ENCODE data around the gene FOXK1.
"Not testable (repeated sequence)": the region's sequence is repeated elsewhere in the genome, so short reads cannot be mapped to it uniquely, and the experiment has no call there.

The FOXK1 gene

DNA sequence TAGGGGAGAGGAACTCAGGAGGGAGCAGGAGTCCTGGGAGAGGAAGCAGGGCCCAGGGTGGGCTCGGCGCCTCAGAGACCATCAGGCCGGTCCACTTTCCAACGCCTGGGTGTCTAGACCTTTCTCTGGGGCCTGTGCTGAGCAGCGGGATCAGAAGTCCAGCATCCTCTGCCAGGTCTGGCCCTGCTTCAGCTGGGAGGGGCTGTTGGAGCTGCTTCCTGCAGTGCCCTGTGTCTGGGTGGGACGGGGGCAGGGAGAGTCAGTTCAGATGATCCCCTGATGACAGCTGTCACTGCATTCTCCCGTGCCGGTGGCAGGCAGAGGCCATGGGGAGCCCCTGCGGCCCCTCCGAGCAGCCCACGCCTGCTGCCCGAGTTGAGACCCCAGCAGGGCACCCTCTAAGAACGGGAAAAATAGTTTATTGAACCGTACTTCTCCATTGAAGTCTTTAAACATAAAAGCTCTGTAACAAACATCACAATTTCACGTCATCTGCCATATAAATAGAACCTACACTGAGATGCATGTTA lies 116.7 kb downstream of the FOXK1 start:
- no peak overlapping the region for H3K4me3 ChIP-seq (ENCODE audit: low read length)
- no peaks in the 10 kb centered on the region for H3K9me3 ChIP-seq (ENCODE audit: insufficient read depth, low read depth, low read length)
- no peak overlapping the region for H3K9ac ChIP-seq (ENCODE audit: low read depth, low read length)
- WGBS = 91% methylated on average over 15 of the region's 15 CpGs
- no peaks in the 10 kb centered on the region for H3K36me3 ChIP-seq (ENCODE audit: insufficient read depth, low read length)
- no peak overlapping the region for H3K27ac ChIP-seq (ENCODE audit: low read depth, low read length)
- H3K27me3 ChIP-seq (ENCODE audit: insufficient read depth, low read length) = no peaks in the 10 kb centered on the region
- H3K4me1 ChIP-seq (ENCODE audit: insufficient read depth, low read length) = no peaks in the 10 kb centered on the region

DNA sequence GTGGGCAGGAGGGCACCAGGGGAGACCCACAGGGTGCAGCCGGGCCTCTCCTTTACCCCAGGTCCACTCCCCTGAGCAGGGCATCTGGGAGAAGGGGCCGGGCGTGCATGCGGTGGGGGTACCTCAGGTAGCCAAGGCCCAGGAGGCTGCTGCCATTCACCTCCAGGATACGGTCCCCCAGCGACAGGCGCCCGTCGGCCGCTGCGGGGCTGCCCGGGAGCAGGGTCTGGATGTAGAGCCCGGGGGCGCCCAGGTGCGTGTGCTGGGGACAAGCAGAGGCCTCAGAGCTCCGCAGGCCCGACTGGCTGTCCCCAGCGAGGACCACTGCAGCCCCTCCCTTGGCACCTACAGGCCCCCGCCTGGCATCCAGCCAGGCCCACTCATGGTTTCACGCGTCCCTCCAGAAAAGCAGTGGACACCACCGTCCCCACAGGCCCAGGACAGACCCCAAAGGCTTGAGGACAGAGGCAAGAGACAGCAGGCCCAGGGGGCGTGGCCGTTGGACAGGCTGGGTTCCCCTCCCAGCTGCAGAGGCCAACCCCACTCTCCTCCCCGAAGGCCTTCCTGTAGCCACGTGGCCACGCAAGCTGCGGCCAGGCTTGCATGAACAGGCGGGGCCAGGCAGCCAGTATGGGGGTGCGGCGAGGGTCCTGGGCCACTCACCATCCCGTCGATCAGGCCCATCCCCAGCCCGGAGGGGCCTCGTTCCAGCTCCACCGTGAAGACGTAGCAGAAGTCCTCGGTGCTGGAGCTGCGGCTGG lies 117.6 kb downstream of the FOXK1 start:
- Histone ChIP-seq H3K36me3 (ENCODE audit: insufficient read depth, low read length) (no peaks in the 10 kb centered on the region), H3K27ac (ENCODE audit: low read depth, low read length) (no peak overlapping the region), H3K9me3 (ENCODE audit: insufficient read depth, low read depth, low read length) (no peaks in the 10 kb centered on the region), H3K4me1 (ENCODE audit: insufficient read depth, low read length) (no peaks in the 10 kb centered on the region), H3K4me3 (ENCODE audit: low read length) (no peak overlapping the region), H3K9ac (ENCODE audit: low read depth, low read length) (no peak overlapping the region), H3K27me3 (ENCODE audit: insufficient read depth, low read length) (no peaks in the 10 kb centered on the region)
- WGBS = 90% methylated on average over 39 of the region's 39 CpGs

DNA sequence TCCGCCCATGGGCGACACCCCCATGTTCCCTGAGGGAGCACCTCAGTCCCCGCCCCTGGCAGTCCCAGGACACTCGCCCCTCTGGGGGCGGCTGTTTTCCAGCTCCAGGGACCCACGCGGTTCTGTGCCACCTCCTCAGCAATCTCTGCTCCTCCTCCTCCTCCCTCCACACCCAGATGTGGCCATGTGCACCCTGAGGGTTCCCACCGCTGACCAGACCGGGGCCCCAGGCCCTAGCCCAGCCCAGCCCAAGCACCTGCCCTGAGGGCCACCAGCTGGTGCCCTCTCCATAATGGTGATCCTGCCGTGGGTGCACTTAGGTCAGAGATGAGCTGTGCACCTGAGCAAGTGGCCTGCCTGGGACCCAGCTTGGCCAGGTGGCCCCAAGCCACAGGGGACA lies 118.4 kb downstream of the FOXK1 start:
- H3K9me3 ChIP-seq (ENCODE audit: insufficient read depth, low read depth, low read length) = no peaks in the 10 kb centered on the region
- H3K9ac ChIP-seq (ENCODE audit: low read depth, low read length) = no peak overlapping the region
- H3K27me3 ChIP-seq (ENCODE audit: insufficient read depth, low read length) = no peaks in the 10 kb centered on the region
- no peaks in the 10 kb centered on the region for H3K36me3 ChIP-seq (ENCODE audit: insufficient read depth, low read length)
- H3K27ac ChIP-seq (ENCODE audit: low read depth, low read length) = no peak overlapping the region
- no peaks in the 10 kb centered on the region for H3K4me1 ChIP-seq (ENCODE audit: insufficient read depth, low read length)
- 91% methylated on average over 10 of the region's 10 CpGs for WGBS
- no peak overlapping the region for H3K4me3 ChIP-seq (ENCODE audit: low read length)

DNA sequence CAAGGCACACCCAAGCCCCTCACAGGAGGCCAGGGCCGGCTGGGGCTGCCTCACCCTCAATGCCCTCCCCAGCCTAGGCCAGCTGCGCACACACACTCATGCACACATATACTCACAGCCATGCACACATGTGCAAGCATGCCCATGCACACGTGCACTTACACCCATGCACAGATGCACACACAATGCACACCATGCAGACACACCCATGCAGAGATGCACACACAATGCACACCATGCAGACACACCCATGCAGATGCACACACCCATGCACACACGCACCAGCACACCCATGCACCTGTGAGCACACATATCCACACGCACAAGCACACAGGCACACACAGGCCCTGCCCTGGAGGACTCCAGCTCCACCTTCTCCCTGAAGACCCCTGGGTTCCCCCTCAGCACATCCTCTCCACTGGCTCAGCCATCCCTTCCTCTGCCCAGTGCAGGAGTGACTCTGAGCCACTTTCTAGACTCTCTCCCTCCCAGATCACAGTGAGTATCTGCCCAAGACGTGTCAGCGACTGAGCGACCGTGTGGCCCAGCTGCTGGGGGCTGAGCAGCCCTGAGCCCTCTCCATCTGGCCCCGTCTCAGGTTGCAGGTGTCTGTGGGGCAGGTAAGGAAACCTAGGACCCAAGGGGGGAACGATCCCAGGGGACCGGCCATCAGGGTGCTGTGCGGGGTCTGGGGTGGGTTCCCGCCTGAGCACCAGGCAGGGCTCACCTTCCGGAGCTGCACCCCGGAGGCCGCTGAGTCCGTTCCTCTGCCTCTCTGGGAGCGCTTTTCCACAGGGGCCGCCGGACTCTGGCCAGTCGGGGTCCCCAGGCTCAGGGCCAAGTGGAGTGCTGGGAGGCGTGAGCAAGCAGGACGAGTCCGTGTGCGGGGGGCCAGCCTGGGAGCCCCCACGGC lies 119.1 kb downstream of the FOXK1 start:
- no peaks in the 10 kb centered on the region for H3K9me3 ChIP-seq (ENCODE audit: insufficient read depth, low read depth, low read length)
- no peak overlapping the region for H3K27ac ChIP-seq (ENCODE audit: low read depth, low read length)
- no peaks in the 10 kb centered on the region for H3K4me1 ChIP-seq (ENCODE audit: insufficient read depth, low read length)
- H3K4me3 ChIP-seq (ENCODE audit: low read length) = no peak overlapping the region
- no peak overlapping the region for H3K9ac ChIP-seq (ENCODE audit: low read depth, low read length)
- no peaks in the 10 kb centered on the region for H3K27me3 ChIP-seq (ENCODE audit: insufficient read depth, low read length)
- 92% methylated on average over 27 of the region's 27 CpGs for WGBS
- H3K36me3 ChIP-seq (ENCODE audit: insufficient read depth, low read length) = no peaks in the 10 kb centered on the region

DNA sequence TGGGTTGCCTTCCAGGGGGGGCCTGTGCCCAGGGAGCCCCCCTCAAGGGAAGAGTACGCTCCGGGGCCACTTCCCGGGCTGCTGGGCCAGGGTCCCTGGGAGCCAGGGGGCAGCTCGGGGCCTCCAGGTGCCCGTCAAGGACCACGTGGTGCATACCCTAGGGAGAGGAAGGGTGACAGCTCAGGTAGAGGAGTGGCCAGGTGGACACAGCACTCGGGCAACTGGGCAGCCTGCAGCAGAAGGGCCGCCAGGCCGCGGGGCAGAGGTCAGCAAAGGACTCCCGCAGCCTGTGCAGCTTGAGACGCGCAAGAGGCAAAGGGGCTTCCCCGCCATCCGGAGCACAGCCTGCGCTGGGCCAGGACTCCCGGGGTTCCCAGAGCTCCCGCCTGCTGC lies 119.7 kb downstream of the FOXK1 start:
- 92% methylated on average over 18 of the region's 18 CpGs for WGBS
- no peak overlapping the region for H3K9ac ChIP-seq (ENCODE audit: low read depth, low read length)
- no peaks in the 10 kb centered on the region for H3K27me3 ChIP-seq (ENCODE audit: insufficient read depth, low read length)
- H3K4me1 ChIP-seq (ENCODE audit: insufficient read depth, low read length) = no peaks in the 10 kb centered on the region
- no peak overlapping the region for H3K27ac ChIP-seq (ENCODE audit: low read depth, low read length)
- no peaks in the 10 kb centered on the region for H3K9me3 ChIP-seq (ENCODE audit: insufficient read depth, low read depth, low read length)
- no peak overlapping the region for H3K4me3 ChIP-seq (ENCODE audit: low read length)
- H3K36me3 ChIP-seq (ENCODE audit: insufficient read depth, low read length) = no peaks in the 10 kb centered on the region

DNA sequence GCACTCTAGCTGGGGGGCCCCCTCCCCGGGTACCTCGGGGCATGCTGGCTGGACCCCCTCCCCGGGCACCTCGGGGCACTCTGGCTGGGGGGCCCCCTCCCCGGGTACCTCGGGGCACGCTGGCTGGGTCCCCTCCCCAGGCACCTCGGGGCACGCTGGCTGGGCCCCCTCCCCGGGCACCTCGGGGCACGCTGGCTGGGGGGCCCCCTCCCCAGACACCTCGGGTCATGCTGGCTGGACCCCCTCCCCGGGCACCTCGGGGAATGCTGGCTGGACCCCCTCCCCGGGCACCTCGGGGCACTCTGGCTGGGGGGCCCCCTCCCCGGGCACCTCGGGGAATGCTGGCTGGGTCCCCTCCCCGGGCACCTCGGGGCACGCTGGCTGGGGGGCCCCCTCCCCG lies 120.5 kb downstream of the FOXK1 start:
- WGBS = 93% methylated on average over 23 of the region's 23 CpGs
- not testable (repeated sequence) for H3K9ac ChIP-seq (ENCODE audit: low read depth, low read length); H3K4me3 ChIP-seq (ENCODE audit: low read length); H3K36me3 ChIP-seq (ENCODE audit: insufficient read depth, low read length); H3K4me1 ChIP-seq (ENCODE audit: insufficient read depth, low read length); H3K9me3 ChIP-seq (ENCODE audit: insufficient read depth, low read depth, low read length); H3K27ac ChIP-seq (ENCODE audit: low read depth, low read length); H3K27me3 ChIP-seq (ENCODE audit: insufficient read depth, low read length)

DNA sequence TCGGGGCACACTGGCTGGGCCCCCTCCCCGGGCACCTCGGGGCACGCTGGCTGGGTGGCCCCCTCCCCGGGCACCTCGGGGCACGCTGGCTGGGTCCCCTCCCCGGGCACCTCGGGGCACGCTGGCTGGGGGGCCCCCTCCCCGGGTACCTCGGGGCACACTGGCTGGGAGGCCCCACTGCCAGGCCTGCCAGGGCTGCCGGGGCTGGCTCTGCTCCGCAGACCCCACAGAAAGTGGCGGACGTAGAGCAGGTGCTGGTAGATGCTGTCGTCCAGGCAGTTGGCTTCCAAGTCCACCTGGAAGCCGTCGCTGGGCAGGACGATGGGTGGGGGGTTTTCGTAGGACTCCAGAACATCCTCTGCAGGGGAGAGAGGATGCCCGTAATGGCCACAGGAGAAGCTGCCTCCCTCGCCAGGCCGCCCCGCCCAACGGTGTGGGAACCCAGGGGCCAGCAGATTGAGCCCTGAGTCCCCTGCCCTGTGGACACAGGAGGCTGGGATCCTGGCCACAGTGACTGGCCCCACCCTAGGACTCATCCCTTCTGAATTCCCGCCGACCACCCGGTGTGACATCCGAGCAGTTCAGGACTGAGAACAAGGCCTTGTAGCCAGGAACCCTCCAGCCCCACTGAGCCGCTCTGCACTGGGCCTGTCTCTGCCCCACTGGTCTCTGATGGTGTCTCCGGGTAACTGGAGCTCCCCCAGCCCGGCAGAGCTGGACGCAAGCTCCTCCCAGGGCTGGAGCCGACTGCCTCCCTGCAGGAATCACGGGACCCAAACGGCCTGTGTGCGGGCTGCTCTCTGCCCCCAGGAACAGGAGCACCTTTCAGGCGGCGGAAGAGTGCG lies 121.5 kb downstream of the FOXK1 start:
- 80% methylated on average over 41 of the region's 41 CpGs for WGBS
- Histone ChIP-seq H3K4me1 (ENCODE audit: insufficient read depth, low read length) (no peaks in the 10 kb centered on the region), H3K27ac (ENCODE audit: low read depth, low read length) (no peak overlapping the region), H3K9me3 (ENCODE audit: insufficient read depth, low read depth, low read length) (no peaks in the 10 kb centered on the region), H3K4me3 (ENCODE audit: low read length) (no peak overlapping the region), H3K27me3 (ENCODE audit: insufficient read depth, low read length) (no peaks in the 10 kb centered on the region), H3K36me3 (ENCODE audit: insufficient read depth, low read length) (no peaks in the 10 kb centered on the region), H3K9ac (ENCODE audit: low read depth, low read length) (no peak overlapping the region)

DNA sequence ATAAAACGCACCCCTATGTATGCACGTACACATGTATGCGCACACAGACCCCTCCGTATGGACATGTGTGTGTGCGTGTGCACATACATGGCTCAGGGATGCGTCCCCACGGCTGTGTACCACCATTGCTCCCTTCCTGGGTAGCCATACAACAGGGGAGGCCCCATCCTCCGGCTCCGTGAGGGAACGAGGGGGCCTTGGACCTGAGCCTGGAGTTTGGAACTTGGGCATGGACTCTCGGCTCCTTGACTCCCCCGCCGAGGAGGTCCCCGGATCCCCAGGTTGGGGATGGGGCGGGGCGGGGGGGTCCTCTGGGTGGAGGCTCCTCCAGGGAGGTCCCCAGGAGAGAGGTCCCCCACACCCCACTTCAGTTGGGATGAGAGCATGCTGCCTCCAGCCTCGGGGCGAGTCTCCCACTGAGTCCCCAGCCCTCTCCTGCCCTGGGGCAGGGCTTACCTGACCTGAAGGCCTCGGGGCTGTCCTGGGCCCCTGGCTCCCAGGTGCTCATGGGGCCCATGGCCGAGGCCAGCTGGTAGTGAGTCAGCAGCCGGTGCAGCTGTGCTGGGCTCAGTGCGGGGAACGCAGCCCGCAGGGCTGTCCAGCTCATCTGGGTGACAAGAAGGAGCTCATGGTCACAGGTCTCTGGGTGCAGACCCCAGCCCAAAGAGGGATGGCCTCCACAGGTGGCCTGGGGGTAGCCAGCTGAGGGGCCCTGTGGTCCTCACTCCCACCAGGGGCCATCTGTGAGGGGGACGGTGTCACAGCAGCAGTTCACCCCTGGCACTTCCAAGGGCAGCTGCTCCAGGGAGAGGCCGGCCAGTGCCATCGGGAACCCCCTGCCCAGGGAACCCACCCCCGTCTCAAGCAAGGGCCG lies 123.3 kb downstream of the FOXK1 start:
- no peaks in the 10 kb centered on the region for H3K9me3 ChIP-seq (ENCODE audit: insufficient read depth, low read depth, low read length)
- no peaks in the 10 kb centered on the region for H3K36me3 ChIP-seq (ENCODE audit: insufficient read depth, low read length)
- H3K4me3 ChIP-seq (ENCODE audit: low read length) = no peak overlapping the region
- no peaks in the 10 kb centered on the region for H3K4me1 ChIP-seq (ENCODE audit: insufficient read depth, low read length)
- no peaks in the 10 kb centered on the region for H3K27me3 ChIP-seq (ENCODE audit: insufficient read depth, low read length)
- no peak overlapping the region for H3K9ac ChIP-seq (ENCODE audit: low read depth, low read length)
- H3K27ac ChIP-seq (ENCODE audit: low read depth, low read length) = no peak overlapping the region
- 94% methylated on average over 27 of the region's 29 CpGs for WGBS

DNA sequence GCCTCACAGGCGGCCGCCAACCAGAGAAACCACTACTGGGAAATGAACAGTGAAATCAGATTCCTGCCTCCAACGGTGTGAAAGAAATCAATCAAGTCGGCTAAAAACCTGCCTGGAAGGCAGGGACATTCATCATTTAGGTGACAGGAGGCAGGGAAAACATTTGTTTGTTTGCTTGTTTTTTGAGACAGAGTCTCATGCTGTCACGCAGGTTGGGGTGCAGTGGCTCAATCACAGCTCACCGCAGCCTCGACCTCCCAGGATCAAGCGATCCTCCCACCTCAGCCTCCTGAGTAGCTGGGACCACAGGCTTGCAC lies 123.8 kb downstream of the FOXK1 start:
- H3K9ac ChIP-seq (ENCODE audit: low read depth, low read length) = no peak overlapping the region
- H3K36me3 ChIP-seq (ENCODE audit: insufficient read depth, low read length) = no peaks in the 10 kb centered on the region
- whole genome bisulfite sequencing = 89% methylated on average over 8 of the region's 8 CpGs
- no peaks in the 10 kb centered on the region for H3K4me1 ChIP-seq (ENCODE audit: insufficient read depth, low read length)
- no peaks in the 10 kb centered on the region for H3K27me3 ChIP-seq (ENCODE audit: insufficient read depth, low read length)
- no peak overlapping the region for H3K27ac ChIP-seq (ENCODE audit: low read depth, low read length)
- H3K9me3 ChIP-seq (ENCODE audit: insufficient read depth, low read depth, low read length) = no peaks in the 10 kb centered on the region
- H3K4me3 ChIP-seq (ENCODE audit: low read length) = no peak overlapping the region

DNA sequence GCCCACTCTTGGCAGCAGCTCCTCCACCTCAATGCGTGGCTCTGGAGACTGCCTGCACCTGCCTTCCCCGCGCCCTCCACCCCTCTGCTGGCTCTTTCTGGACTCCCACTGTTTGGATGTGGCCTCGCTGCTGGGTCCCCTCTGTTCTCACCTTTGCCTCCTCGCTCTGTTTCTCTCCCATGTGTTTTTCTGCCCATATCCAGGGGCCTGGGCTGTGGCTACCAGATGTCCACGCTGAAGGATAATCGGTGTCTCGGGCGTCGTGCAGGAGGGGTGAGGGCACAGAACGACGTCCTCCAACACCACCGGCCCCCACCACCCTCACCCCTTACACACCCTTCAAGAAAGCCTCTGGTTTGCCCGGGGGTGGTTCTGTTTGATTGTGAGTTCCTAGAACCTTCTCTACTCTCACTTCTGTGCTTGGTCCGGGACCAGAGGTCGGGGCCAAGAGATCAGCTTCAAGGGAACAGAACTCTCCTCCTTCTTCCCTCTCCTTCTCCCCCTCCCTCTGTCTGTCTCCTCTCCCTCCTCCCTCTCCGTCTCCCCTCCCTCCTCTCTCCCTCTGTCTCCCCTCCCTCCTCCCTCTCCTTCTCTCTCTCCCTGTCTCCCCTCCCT lies 125.0 kb downstream of the FOXK1 start:
- H3K4me3 ChIP-seq (ENCODE audit: low read length) = no peak overlapping the region
- no peak overlapping the region for H3K27ac ChIP-seq (ENCODE audit: low read depth, low read length)
- H3K9ac ChIP-seq (ENCODE audit: low read depth, low read length) = no peak overlapping the region
- 85% methylated on average over 17 of the region's 17 CpGs for WGBS
- no peaks in the 10 kb centered on the region for H3K9me3 ChIP-seq (ENCODE audit: insufficient read depth, low read depth, low read length)
- H3K4me1 ChIP-seq (ENCODE audit: insufficient read depth, low read length) = no peaks in the 10 kb centered on the region
- no peaks in the 10 kb centered on the region for H3K27me3 ChIP-seq (ENCODE audit: insufficient read depth, low read length)
- no peaks in the 10 kb centered on the region for H3K36me3 ChIP-seq (ENCODE audit: insufficient read depth, low read length)

Measured in HUES64 (cell line).